ENCODE measurements around the gene ARMC2. TPM values are rescaled to one million over a fixed set of nuclear protein-coding genes. Genes with fewer than 3 reads are reported as not detected.

ARMC2 gene
- total RNA-seq, 1 donor = 2.4 TPM

- Histone ChIP-seq H3K27me3 (ENCODE audit: insufficient read depth, low read length) (no peaks in the 10 kb centered on the region), H3K4me1 (ENCODE audit: insufficient read depth, low read length) (peaks cover 30% of the 10 kb centered on the region), H3K9me3 (ENCODE audit: low read depth, low read length) (no peaks in the 10 kb centered on the region), H3K4me3 (ENCODE audit: low read length) (no peak overlapping the region)
Measured at GRCh38 chr6:109008054-109008453, 159.8 kb downstream of the ARMC2 start.

- H3K4me1 ChIP-seq (ENCODE audit: insufficient read depth, low read length) = peaks cover 33% of the 10 kb centered on the region
- H3K9me3 ChIP-seq (ENCODE audit: low read depth, low read length) = no peaks in the 10 kb centered on the region
- peak overlapping the region; percentile 64 for H3K4me3 ChIP-seq (ENCODE audit: low read length)
- H3K27me3 ChIP-seq (ENCODE audit: insufficient read depth, low read length) = no peaks in the 10 kb centered on the region
Measured at GRCh38 chr6:109008537-109009235, 160.5 kb downstream of the ARMC2 start.

GRCh38 chr6:109009236-109009961 is 161.2 kb downstream of the ARMC2 start:
- Histone ChIP-seq H3K4me1 (ENCODE audit: insufficient read depth, low read length) (peaks cover 35% of the 10 kb centered on the region), H3K4me3 (ENCODE audit: low read length) (peak overlapping the region; percentile 64), H3K27me3 (ENCODE audit: insufficient read depth, low read length) (no peaks in the 10 kb centered on the region), H3K9me3 (ENCODE audit: low read depth, low read length) (no peaks in the 10 kb centered on the region)

GRCh38 chr6:109009962-109010704 is 161.9 kb downstream of the ARMC2 start:
- H3K4me1 ChIP-seq (ENCODE audit: insufficient read depth, low read length) = peaks cover 42% of the 10 kb centered on the region

GRCh38 chr6:109010705-109011102 is 162.5 kb downstream of the ARMC2 start:
- H3K9me3 ChIP-seq (ENCODE audit: low read depth, low read length) = no peaks in the 10 kb centered on the region
- no peak overlapping the region for H3K4me3 ChIP-seq (ENCODE audit: low read length)
- H3K27me3 ChIP-seq (ENCODE audit: insufficient read depth, low read length) = no peaks in the 10 kb centered on the region
- peaks cover 44% of the 10 kb centered on the region for H3K4me1 ChIP-seq (ENCODE audit: insufficient read depth, low read length)

More at GRCh38 chr6:109009962-109010704, 161.9 kb downstream of the ARMC2 start:
- peak overlapping the region; percentile 64 for H3K4me3 ChIP-seq (ENCODE audit: low read length)
- H3K27me3 ChIP-seq (ENCODE audit: insufficient read depth, low read length) = no peaks in the 10 kb centered on the region
- no peaks in the 10 kb centered on the region for H3K9me3 ChIP-seq (ENCODE audit: low read depth, low read length)

GRCh38 chr6:109013656-109014305 is 165.6 kb downstream of the ARMC2 start:
- peaks cover 40% of the 10 kb centered on the region for H3K4me1 ChIP-seq (ENCODE audit: insufficient read depth, low read length)
- H3K4me3 ChIP-seq (ENCODE audit: low read length) = no peak overlapping the region
- H3K9me3 ChIP-seq (ENCODE audit: low read depth, low read length) = no peaks in the 10 kb centered on the region
- no peaks in the 10 kb centered on the region for H3K27me3 ChIP-seq (ENCODE audit: insufficient read depth, low read length)

- Histone ChIP-seq H3K4me3 (ENCODE audit: low read length) (no peak overlapping the region), H3K4me1 (ENCODE audit: insufficient read depth, low read length) (peaks cover 41% of the 10 kb centered on the region), H3K27me3 (ENCODE audit: insufficient read depth, low read length) (no peaks in the 10 kb centered on the region), H3K9me3 (ENCODE audit: low read depth, low read length) (no peaks in the 10 kb centered on the region)
Measured at GRCh38 chr6:109014606-109015005, 166.4 kb downstream of the ARMC2 start.

- no peaks in the 10 kb centered on the region for H3K27me3 ChIP-seq (ENCODE audit: insufficient read depth, low read length)
- H3K4me1 ChIP-seq (ENCODE audit: insufficient read depth, low read length) = peaks cover 36% of the 10 kb centered on the region
- no peak overlapping the region for H3K4me3 ChIP-seq (ENCODE audit: low read length)
- no peaks in the 10 kb centered on the region for H3K9me3 ChIP-seq (ENCODE audit: low read depth, low read length)
Measured at GRCh38 chr6:109015176-109015575, 167.0 kb downstream of the ARMC2 start.

GRCh38 chr6:109019911-109020310 is 171.7 kb downstream of the ARMC2 start:
- Histone ChIP-seq H3K9me3 (ENCODE audit: low read depth, low read length) (no peaks in the 10 kb centered on the region), H3K4me1 (ENCODE audit: insufficient read depth, low read length) (peaks cover 6% of the 10 kb centered on the region), H3K4me3 (ENCODE audit: low read length) (no peak overlapping the region), H3K27me3 (ENCODE audit: insufficient read depth, low read length) (no peaks in the 10 kb centered on the region)

- Histone ChIP-seq H3K4me3 (ENCODE audit: low read length) (no peak overlapping the region), H3K9me3 (ENCODE audit: low read depth, low read length) (no peaks in the 10 kb centered on the region), H3K27me3 (ENCODE audit: insufficient read depth, low read length) (no peaks in the 10 kb centered on the region), H3K4me1 (ENCODE audit: insufficient read depth, low read length) (peaks cover 3% of the 10 kb centered on the region)
Measured at GRCh38 chr6:109021870-109022269, 173.6 kb downstream of the ARMC2 start.

- no peak overlapping the region for H3K4me3 ChIP-seq (ENCODE audit: low read length)
- no peaks in the 10 kb centered on the region for H3K27me3 ChIP-seq (ENCODE audit: insufficient read depth, low read length)
- no peaks in the 10 kb centered on the region for H3K9me3 ChIP-seq (ENCODE audit: low read depth, low read length)
- peaks cover 3% of the 10 kb centered on the region for H3K4me1 ChIP-seq (ENCODE audit: insufficient read depth, low read length)
Measured at GRCh38 chr6:109023356-109023925, 175.2 kb downstream of the ARMC2 start.

Other genes starting within 250 kb of the ARMC2 start
- gene SESN1, start 246.4 kb downstream of the ARMC2 start, total RNA-seq = 84.1 TPM
- gene CEP57L1, start 247.1 kb downstream of the ARMC2 start, total RNA-seq = 8.7 TPM

Measured in mononuclear cell (primary cell).